Progenitor cell of endocrine pancreas (in vitro differentiated cells): Measurements from ENCODE around the gene ROCK1. TPM values are rescaled to one million over a fixed set of nuclear protein-coding genes. Genes with fewer than 3 reads are reported as not detected.

Experiments used
- DNase-seq: peaks from one replicate; pipeline ENCODE4 v3.0.0; 2021; ENCODE audit warnings: low spot score; ENCODE audit not compliant: unreplicated experiment
- H3K27ac Mint-ChIP-seq: 2 replicates; pipeline ENCODE4 v1.8.0; 2021; ENCODE audit warnings: mild to moderate bottlenecking, moderate library complexity, mixed read lengths
- H3K27me3 Mint-ChIP-seq: 2 replicates; pipeline ENCODE4 v1.8.0; 2021; ENCODE audit warnings: mixed read lengths
- H3K36me3 Mint-ChIP-seq: 2 replicates; pipeline ENCODE4 v1.8.0; 2022; ENCODE audit warnings: mixed read lengths; ENCODE audit not compliant: insufficient read depth
- H3K4me1 Mint-ChIP-seq: 2 replicates; pipeline ENCODE4 v1.8.0; 2021; ENCODE audit warnings: low read depth, mixed read lengths
- H3K4me3 Mint-ChIP-seq: 2 replicates; pipeline ENCODE4 v1.8.0; 2021; ENCODE audit warnings: low read depth, mild to moderate bottlenecking, moderate library complexity, mixed read lengths
- H3K9me3 Mint-ChIP-seq: 2 replicates; pipeline ENCODE4 v1.8.0; 2021; ENCODE audit warnings: low read depth, mixed read lengths
- CTCF ChIP-seq: fragments of 200-600 bp; sonication (generic); IDR thresholded peaks from one replicate; pipeline ENCODE4 v1.5.0; 2021; ENCODE audit warnings: antibody characterized with exemption, mild to moderate bottlenecking; ENCODE audit not compliant: unreplicated experiment
- total RNA-seq: library from RNA; stranded (reverse); gene quantifications from 2 replicates; pipeline ENCODE4 v1.2.1, GENCODE V29; 2021

ROCK1 gene
- total RNA-seq, 1 donor from 2014 or later, result 62.0 TPM

GRCh38 chr18:21134895-21135294, 23.3 kb upstream of the ROCK1 start:
- no peaks in the 10 kb centered on the region for H3K27me3 Mint-ChIP-seq
- peaks cover 4% of the 10 kb centered on the region for H3K9me3 Mint-ChIP-seq
- H3K4me3 Mint-ChIP-seq, result no peak overlapping the region
- peaks cover 1% of the 10 kb centered on the region for H3K36me3 Mint-ChIP-seq
- H3K27ac Mint-ChIP-seq, result no peak overlapping the region
- TF ChIP-seq CTCF, result no peak
- no peaks in the 10 kb centered on the region for H3K4me1 Mint-ChIP-seq
- DNase-seq, result no peak

- no peak for TF ChIP-seq CTCF
- no peak for DNase-seq
Measured at GRCh38 chr18:21132398-21132918, 20.8 kb upstream of the ROCK1 start.

GRCh38 chr18:21131698-21132227, 20.1 kb upstream of the ROCK1 start:
- no peaks in the 10 kb centered on the region for H3K9me3 Mint-ChIP-seq
- DNase-seq, result no peak
- H3K4me1 Mint-ChIP-seq, result no peaks in the 10 kb centered on the region
- H3K4me3 Mint-ChIP-seq, result no peak overlapping the region
- no peaks in the 10 kb centered on the region for H3K36me3 Mint-ChIP-seq
- H3K27me3 Mint-ChIP-seq, result no peaks in the 10 kb centered on the region
- TF ChIP-seq CTCF, result no peak
- H3K27ac Mint-ChIP-seq, result no peak overlapping the region

More at GRCh38 chr18:21132398-21132918, 20.8 kb upstream of the ROCK1 start:
- Mint-ChIP-seq H3K27me3 (no peaks in the 10 kb centered on the region), H3K9me3 (no peaks in the 10 kb centered on the region), H3K36me3 (no peaks in the 10 kb centered on the region), H3K27ac (no peak overlapping the region), H3K4me1 (no peaks in the 10 kb centered on the region), H3K4me3 (no peak overlapping the region)

GRCh38 chr18:21129566-21130216, 18.1 kb upstream of the ROCK1 start:
- Mint-ChIP-seq H3K36me3 (no peaks in the 10 kb centered on the region), H3K9me3 (no peaks in the 10 kb centered on the region), H3K4me3 (no peak overlapping the region), H3K27me3 (no peaks in the 10 kb centered on the region), H3K4me1 (no peaks in the 10 kb centered on the region), H3K27ac (no peak overlapping the region)
- DNase-seq, result no peak
- TF ChIP-seq CTCF, result no peak

- H3K36me3 Mint-ChIP-seq, result no peaks in the 10 kb centered on the region
- no peak overlapping the region for H3K4me3 Mint-ChIP-seq
- H3K9me3 Mint-ChIP-seq, result no peaks in the 10 kb centered on the region
- no peaks in the 10 kb centered on the region for H3K4me1 Mint-ChIP-seq
- H3K27ac Mint-ChIP-seq, result no peak overlapping the region
- no peak for TF ChIP-seq CTCF
- no peak for DNase-seq
- no peaks in the 10 kb centered on the region for H3K27me3 Mint-ChIP-seq
Measured at GRCh38 chr18:21123290-21123926, 11.8 kb upstream of the ROCK1 start.
